Loucy (cell line): Measurements from ENCODE around the gene CUX1.

Experiments used
- CTCF ChIP-seq: fragments of 200-600 bp; sonication (generic); conservative IDR thresholded peaks from 2 replicates; pipeline ENCODE4 v1.5.1; 2014; ENCODE audit warnings: mild to moderate bottlenecking, antibody characterized with exemption, low read length
- EZH2phosphoT487 ChIP-seq: fragments of 200-600 bp; IDR thresholded peaks from 2 replicates; pipeline ENCODE4 v1.6.1; 2018; ENCODE audit warnings: antibody characterized with exemption, mild to moderate bottlenecking, moderate library complexity, borderline replicate concordance

GRCh38 chr7:101974393-101974792 lies 157.0 kb downstream of the CUX1 start:
- TF ChIP-seq CTCF (no peak), EZH2phosphoT487 (no peak)
